ENCODE results near the gene FLII.
"Not testable (repeated sequence)": the region's sequence is repeated elsewhere in the genome, so short reads cannot be mapped to it uniquely, and the experiment has no call there.

Gene FLII

GRCh38 chr17:18258356-18259038, at the start of gene FLII:
FLII (minus strand) TSS chr17:18258738; CDS start chr17:18258690, 48 bp downstream.
- DNase-seq (ENCODE audit: low read depth): peak; percentile 25

GRCh38 chr17:18303206-18303605, 44.7 kb upstream of the FLII start:
- not testable (repeated sequence) for DNase-seq (ENCODE audit: low read depth)

GRCh38 chr17:18300725-18301480, 42.4 kb upstream of the FLII start:
- DNase-seq (ENCODE audit: low read depth): no peak

GRCh38 chr17:18298061-18298460, 39.5 kb upstream of the FLII start:
- not testable (repeated sequence) for DNase-seq (ENCODE audit: low read depth)

- DNase-seq (ENCODE audit: low read depth): no peak
These were observed 33.4 kb upstream of the FLII start for GRCh38 chr17:18291718-18292540.

GRCh38 chr17:18285296-18285695, 26.8 kb upstream of the FLII start:
- no peak for DNase-seq (ENCODE audit: low read depth)

GRCh38 chr17:18281788-18282187, 23.2 kb upstream of the FLII start:
- DNase-seq (ENCODE audit: low read depth): no peak

- DNase-seq (ENCODE audit: low read depth): no peak
These were observed 22.3 kb upstream of the FLII start for GRCh38 chr17:18280766-18281371.

GRCh38 chr17:18280249-18280648, 21.7 kb upstream of the FLII start:
- no peak for DNase-seq (ENCODE audit: low read depth)

GRCh38 chr17:18278867-18279266, 20.3 kb upstream of the FLII start:
- no peak for DNase-seq (ENCODE audit: low read depth)

GRCh38 chr17:18277076-18277475, 18.5 kb upstream of the FLII start:
- DNase-seq (ENCODE audit: low read depth): no peak

- no peak for DNase-seq (ENCODE audit: low read depth)
These were observed 11.8 kb upstream of the FLII start for GRCh38 chr17:18270046-18270931.

- no peak for DNase-seq (ENCODE audit: low read depth)
These were observed 9.6 kb upstream of the FLII start for GRCh38 chr17:18267927-18268711.

- no peak for DNase-seq (ENCODE audit: low read depth)
These were observed 8.8 kb upstream of the FLII start for GRCh38 chr17:18267366-18267765.

- DNase-seq (ENCODE audit: low read depth): no peak
These were observed 5.5 kb upstream of the FLII start for GRCh38 chr17:18263885-18264682.

- DNase-seq (ENCODE audit: low read depth): no peak
These were observed 4.1 kb upstream of the FLII start for GRCh38 chr17:18262641-18263040.

- DNase-seq (ENCODE audit: low read depth): no peak
These were observed 3.6 kb upstream of the FLII start for GRCh38 chr17:18262111-18262510.

- no peak for DNase-seq (ENCODE audit: low read depth)
These were observed 3.1 kb upstream of the FLII start for GRCh38 chr17:18261659-18262058.

GRCh38 chr17:18261146-18261515, 2.6 kb upstream of the FLII start:
- peak; percentile 18 for DNase-seq (ENCODE audit: low read depth)
